ENCODE data around the gene PNLIPRP3. TPM values are rescaled to one million over a fixed set of nuclear protein-coding genes. Genes with fewer than 3 reads are reported as not detected.

PNLIPRP3 gene
- polyA plus RNA-seq, 3 donors = not detected

GRCh38 chr10:116490028-116490662, 62.5 kb downstream of the PNLIPRP3 start:
- no peak for DNase-seq

GRCh38 chr10:116504786-116505185, 77.1 kb downstream of the PNLIPRP3 start:
- no peak for DNase-seq

GRCh38 chr10:116510565-116510964, 82.9 kb downstream of the PNLIPRP3 start:
- no peak for DNase-seq

- DNase-seq = no peak
Measured at GRCh38 chr10:116511365-116511764, 83.7 kb downstream of the PNLIPRP3 start.

- peak; percentile 14 for DNase-seq
Measured at GRCh38 chr10:116521424-116522290, 94.0 kb downstream of the PNLIPRP3 start.

GRCh38 chr10:116522803-116523381, 95.2 kb downstream of the PNLIPRP3 start:
- DNase-seq = no peak

GRCh38 chr10:116524736-116525135, 97.1 kb downstream of the PNLIPRP3 start:
- no peak for DNase-seq

GRCh38 chr10:116526219-116526618, 98.6 kb downstream of the PNLIPRP3 start:
- DNase-seq = no peak

Other genes with a start within 250 kb of the PNLIPRP3 start
- gene GFRA1, start 154.6 kb upstream of the PNLIPRP3 start, polyA plus RNA-seq (ENCODE audit: insufficient read length in 3 of 3) = 10 to 100 TPM; 16.7 to 22.8 (median 22.4) TPM
- gene CCDC172, start 103.4 kb upstream of the PNLIPRP3 start, polyA plus RNA-seq (ENCODE audit: insufficient read length in 3 of 3) = not detected
- gene PNLIP, start 118.1 kb downstream of the PNLIPRP3 start, polyA plus RNA-seq (ENCODE audit: insufficient read length in 3 of 3) = not detected
- gene PNLIPRP1, start 163.1 kb downstream of the PNLIPRP3 start, polyA plus RNA-seq (ENCODE audit: insufficient read length in 3 of 3) = under 1 TPM in 2 of 3 donors, not detected in 1; 0.24 to 0.42 TPM
- gene PNLIPRP2, start 193.1 kb downstream of the PNLIPRP3 start, polyA plus RNA-seq (ENCODE audit: insufficient read length in 3 of 3) = not detected